ENCODE measurements around the gene RNF31.

- TF ChIP-seq CTCF (IDR thresholded peaks at IDR 0.05), result no peak
- no peak for TF ChIP-seq ZFX (IDR thresholded peaks at IDR 0.05; ENCODE audit: borderline replicate concordance)
Measured at GRCh38 chr14:24178399-24179178, 31.3 kb downstream of the RNF31 start.

Data from 22Rv1 (cell line).